AG09319 (cell line): ENCODE results near the gene CYBRD1.

Experiments
- DNase-seq: peaks from one replicate; pipeline ENCODE4 v3.0.0-alpha.2; 2010; ENCODE audit warnings: low read depth; ENCODE audit errors: extremely low read depth
- CTCF ChIP-seq: IDR thresholded peaks from 2 replicates; pipeline ENCODE4 v1.5.1; 2011; ENCODE audit warnings: low read depth, mild to moderate bottlenecking, inconsistent platforms, low read length, moderate library complexity

CYBRD1 gene

GRCh38 chr2:171571721-171572120 is 49.4 kb downstream of the CYBRD1 start:
- DNase-seq, result no peak
- no peak for TF ChIP-seq CTCF

GRCh38 chr2:171574149-171574795 is 52.0 kb downstream of the CYBRD1 start:
- TF ChIP-seq CTCF, result peak; percentile 95
- DNase-seq, result peak; percentile 41

- TF ChIP-seq CTCF, result no peak
- no peak for DNase-seq
Measured at GRCh38 chr2:171575606-171576005, 53.3 kb downstream of the CYBRD1 start.

- no peak for TF ChIP-seq CTCF
- no peak for DNase-seq
Measured at GRCh38 chr2:171578127-171578803, 56.0 kb downstream of the CYBRD1 start.

GRCh38 chr2:171579481-171579880 is 57.2 kb downstream of the CYBRD1 start:
- no peak for TF ChIP-seq CTCF
- DNase-seq, result no peak

GRCh38 chr2:171583566-171583965 is 61.3 kb downstream of the CYBRD1 start:
- TF ChIP-seq CTCF, result no peak
- DNase-seq, result no peak

GRCh38 chr2:171584001-171584400 is 61.7 kb downstream of the CYBRD1 start:
- TF ChIP-seq CTCF, result no peak
- no peak for DNase-seq
